ENCODE measurements around the gene CDH15. TPM values are rescaled to one million over a fixed set of nuclear protein-coding genes. Genes with fewer than 3 reads are reported as not detected.

Gene CDH15
- total RNA-seq: not detected in 2 replicates

DNA sequence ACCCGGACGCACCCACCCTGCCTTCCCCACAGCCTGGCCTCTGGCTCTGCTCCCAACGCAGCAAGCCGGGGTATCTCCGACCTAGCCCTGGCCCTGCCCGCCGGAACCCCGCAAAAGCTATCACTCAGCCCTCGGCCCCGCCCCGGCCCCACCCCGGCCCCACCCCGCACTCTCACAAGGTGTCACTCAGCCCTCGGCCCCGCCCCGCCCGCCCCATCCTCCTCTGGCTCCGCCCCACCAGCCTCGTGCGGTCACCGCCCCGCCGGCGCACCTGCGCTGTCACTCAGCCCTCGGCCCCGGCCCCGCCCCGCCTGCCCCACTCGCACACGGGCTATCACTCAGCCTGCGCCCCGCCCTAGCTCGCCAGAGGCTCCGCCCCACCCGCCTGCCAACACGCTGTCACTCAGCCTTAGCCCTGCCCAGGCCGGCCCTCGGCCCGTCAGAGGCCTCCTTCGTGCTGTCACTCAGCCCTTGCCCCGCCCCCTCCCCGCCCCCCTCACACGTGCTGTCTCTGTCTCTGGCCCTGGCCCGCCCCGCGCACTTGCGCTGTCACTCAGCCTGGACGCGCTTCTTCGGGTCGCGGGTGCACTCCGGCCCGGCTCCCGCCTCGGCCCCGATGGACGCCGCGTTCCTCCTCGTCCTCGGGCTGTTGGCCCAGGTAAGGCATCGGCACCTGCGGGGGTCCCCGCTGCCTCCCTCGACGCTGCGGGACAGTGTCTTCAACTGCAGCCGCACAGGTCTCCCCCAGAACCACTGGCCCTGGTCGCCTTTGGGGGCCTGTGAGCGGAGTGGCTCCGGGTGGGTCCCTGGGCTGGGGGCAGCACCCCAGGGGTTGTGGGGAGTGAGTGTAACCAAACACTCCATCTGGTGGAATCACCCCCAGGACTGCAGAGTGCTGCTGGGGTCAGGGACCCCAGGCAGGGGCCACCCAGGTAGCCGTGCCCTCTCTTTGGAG lies at the start of gene CDH15:
Gene CDH15 (plus strand): TSS at position 533 of the 955 bp plus-strand sequence. CDS start 84 bp downstream, at position 617.
- intact Hi-C loops (cut with micrococcal nuclease): loop anchor here (1.0 to 2.0 kb wide), 2 partner anchors 21 to 45 kb away; partner anchors contain the start of gene ZNF778

DNA sequence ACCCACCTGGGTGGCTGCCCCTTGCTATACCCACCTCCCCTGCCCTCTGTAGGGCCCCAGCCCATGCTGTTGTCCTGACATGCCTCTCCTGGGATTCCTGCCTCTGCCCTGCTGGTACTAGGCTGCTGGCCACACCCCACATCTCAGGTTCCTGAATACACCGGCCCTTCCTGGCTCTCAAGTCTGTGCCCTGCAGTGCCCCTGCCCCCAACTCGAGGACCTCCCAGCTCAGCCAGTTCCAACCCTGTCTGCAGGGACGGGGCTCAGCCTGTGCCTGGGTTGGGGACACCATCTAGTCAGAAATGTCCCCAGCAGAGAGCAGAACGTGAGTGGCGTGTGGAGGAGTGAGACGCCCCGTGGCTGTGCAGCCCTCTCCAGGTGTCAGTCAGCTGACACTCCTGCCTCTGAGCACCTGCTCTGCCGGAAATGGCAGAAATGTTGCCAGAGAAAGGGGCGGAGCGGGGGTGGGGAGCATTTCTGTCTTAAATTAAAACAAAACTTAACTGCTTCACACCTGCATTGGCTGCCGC lies 49.2 kb upstream of the CDH15 start:
- H3K4me3 Mint-ChIP-seq (ENCODE audit: low read depth): no peak overlapping the region
- H3K36me3 Mint-ChIP-seq (ENCODE audit: low read depth): peaks cover 69% of the 10 kb centered on the region
- intact Hi-C loops (cut with micrococcal nuclease): no loop called here
- H3K27ac Mint-ChIP-seq: no peak overlapping the region
- DNase-seq (ENCODE audit: low spot score): no peak
- H3K4me1 Mint-ChIP-seq (ENCODE audit: low read depth): peaks cover 2% of the 10 kb centered on the region
- H3K9me3 Mint-ChIP-seq: peaks cover 12% of the 10 kb centered on the region
- no peaks in the 10 kb centered on the region for H3K27me3 Mint-ChIP-seq (ENCODE audit: low read depth)

More for the DNA sequence above, at the start of gene CDH15:
- H3K9me3 Mint-ChIP-seq: no peaks in the 10 kb centered on the region
- H3K27ac Mint-ChIP-seq: no peak within 1 kb of the TSS
- peak within 1 kb of the TSS; percentile 62 for H3K4me3 Mint-ChIP-seq (ENCODE audit: low read depth)
- H3K36me3 Mint-ChIP-seq (ENCODE audit: low read depth): no peaks in the 10 kb centered on the region
- peak; percentile 88 for DNase-seq (ENCODE audit: low spot score)
- peaks cover 4% of the 10 kb centered on the region for H3K4me1 Mint-ChIP-seq (ENCODE audit: low read depth)
- peaks cover 4% of the 10 kb centered on the region for H3K27me3 Mint-ChIP-seq (ENCODE audit: low read depth)

- Mint-ChIP-seq H3K4me3 (ENCODE audit: low read depth) (no peak overlapping the region), H3K27me3 (ENCODE audit: low read depth) (no peaks in the 10 kb centered on the region), H3K4me1 (ENCODE audit: low read depth) (peaks cover 8% of the 10 kb centered on the region), H3K9me3 (peaks cover 12% of the 10 kb centered on the region), H3K27ac (no peak overlapping the region), H3K36me3 (ENCODE audit: low read depth) (peaks cover 64% of the 10 kb centered on the region)
- intact Hi-C loops (cut with micrococcal nuclease): no loop called here
- DNase-seq (ENCODE audit: low spot score): no peak
Observed at GRCh38 chr16:89123001-89123830, 48.3 kb upstream of the CDH15 start.

GRCh38 chr16:89123831-89124100 lies 47.8 kb upstream of the CDH15 start:
- Mint-ChIP-seq H3K9me3 (peaks cover 12% of the 10 kb centered on the region), H3K4me3 (ENCODE audit: low read depth) (no peak overlapping the region), H3K27ac (no peak overlapping the region), H3K27me3 (ENCODE audit: low read depth) (no peaks in the 10 kb centered on the region), H3K36me3 (ENCODE audit: low read depth) (peaks cover 65% of the 10 kb centered on the region), H3K4me1 (ENCODE audit: low read depth) (peaks cover 11% of the 10 kb centered on the region)
- intact Hi-C loops (cut with micrococcal nuclease): no loop called here
- DNase-seq (ENCODE audit: low spot score): no peak

GRCh38 chr16:89129378-89129777 lies 42.2 kb upstream of the CDH15 start:
- H3K36me3 Mint-ChIP-seq (ENCODE audit: low read depth): peaks cover 59% of the 10 kb centered on the region

DNA sequence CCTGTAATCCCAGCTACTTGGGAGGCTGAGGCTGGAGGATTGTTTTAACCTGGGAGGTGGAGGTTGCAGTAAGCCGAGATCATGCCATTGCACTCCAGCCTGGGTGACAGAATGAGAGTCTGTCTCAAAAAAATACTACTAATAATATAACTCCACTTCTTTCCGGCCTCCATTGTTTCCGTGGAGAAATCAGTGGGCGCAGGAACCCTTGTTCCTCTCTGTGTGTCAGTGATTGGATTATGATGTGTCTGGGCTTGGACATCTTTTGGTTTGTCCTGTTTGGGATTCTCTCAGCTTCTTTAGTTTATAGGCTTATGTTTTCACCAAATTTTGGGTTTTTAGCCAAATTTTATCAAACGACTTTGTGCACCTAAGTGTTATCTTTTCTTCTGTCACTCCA lies 41.1 kb upstream of the CDH15 start:
- Mint-ChIP-seq H3K27ac (no peak overlapping the region), H3K36me3 (ENCODE audit: low read depth) (peaks cover 58% of the 10 kb centered on the region), H3K9me3 (peaks cover 7% of the 10 kb centered on the region), H3K4me3 (ENCODE audit: low read depth) (no peak overlapping the region), H3K4me1 (ENCODE audit: low read depth) (peaks cover 9% of the 10 kb centered on the region), H3K27me3 (ENCODE audit: low read depth) (no peaks in the 10 kb centered on the region)
- no peak for DNase-seq (ENCODE audit: low spot score)
- intact Hi-C loops (cut with micrococcal nuclease): no loop called here

More at GRCh38 chr16:89129378-89129777, 42.2 kb upstream of the CDH15 start:
- Mint-ChIP-seq H3K4me1 (ENCODE audit: low read depth) (peaks cover 9% of the 10 kb centered on the region), H3K9me3 (peaks cover 12% of the 10 kb centered on the region), H3K4me3 (ENCODE audit: low read depth) (no peak overlapping the region), H3K27me3 (ENCODE audit: low read depth) (no peaks in the 10 kb centered on the region), H3K27ac (no peak overlapping the region)
- intact Hi-C loops (cut with micrococcal nuclease): no loop called here
- DNase-seq (ENCODE audit: low spot score): no peak

GRCh38 chr16:89131783-89132182 lies 39.8 kb upstream of the CDH15 start:
- H3K4me3 Mint-ChIP-seq (ENCODE audit: low read depth): no peak overlapping the region
- DNase-seq (ENCODE audit: low spot score): no peak
- no peak overlapping the region for H3K27ac Mint-ChIP-seq

GRCh38 chr16:89132194-89133005 lies 39.1 kb upstream of the CDH15 start:
- Mint-ChIP-seq H3K36me3 (ENCODE audit: low read depth) (peaks cover 46% of the 10 kb centered on the region), H3K9me3 (no peaks in the 10 kb centered on the region), H3K4me3 (ENCODE audit: low read depth) (no peak overlapping the region), H3K27me3 (ENCODE audit: low read depth) (no peaks in the 10 kb centered on the region), H3K27ac (no peak overlapping the region), H3K4me1 (ENCODE audit: low read depth) (peaks cover 9% of the 10 kb centered on the region)
- DNase-seq (ENCODE audit: low spot score): no peak
- intact Hi-C loops (cut with micrococcal nuclease): no loop called here

More at GRCh38 chr16:89131783-89132182, 39.8 kb upstream of the CDH15 start:
- peaks cover 47% of the 10 kb centered on the region for H3K36me3 Mint-ChIP-seq (ENCODE audit: low read depth)
- H3K4me1 Mint-ChIP-seq (ENCODE audit: low read depth): peaks cover 9% of the 10 kb centered on the region
- intact Hi-C loops (cut with micrococcal nuclease): no loop called here
- H3K27me3 Mint-ChIP-seq (ENCODE audit: low read depth): no peaks in the 10 kb centered on the region
- no peaks in the 10 kb centered on the region for H3K9me3 Mint-ChIP-seq

DNA sequence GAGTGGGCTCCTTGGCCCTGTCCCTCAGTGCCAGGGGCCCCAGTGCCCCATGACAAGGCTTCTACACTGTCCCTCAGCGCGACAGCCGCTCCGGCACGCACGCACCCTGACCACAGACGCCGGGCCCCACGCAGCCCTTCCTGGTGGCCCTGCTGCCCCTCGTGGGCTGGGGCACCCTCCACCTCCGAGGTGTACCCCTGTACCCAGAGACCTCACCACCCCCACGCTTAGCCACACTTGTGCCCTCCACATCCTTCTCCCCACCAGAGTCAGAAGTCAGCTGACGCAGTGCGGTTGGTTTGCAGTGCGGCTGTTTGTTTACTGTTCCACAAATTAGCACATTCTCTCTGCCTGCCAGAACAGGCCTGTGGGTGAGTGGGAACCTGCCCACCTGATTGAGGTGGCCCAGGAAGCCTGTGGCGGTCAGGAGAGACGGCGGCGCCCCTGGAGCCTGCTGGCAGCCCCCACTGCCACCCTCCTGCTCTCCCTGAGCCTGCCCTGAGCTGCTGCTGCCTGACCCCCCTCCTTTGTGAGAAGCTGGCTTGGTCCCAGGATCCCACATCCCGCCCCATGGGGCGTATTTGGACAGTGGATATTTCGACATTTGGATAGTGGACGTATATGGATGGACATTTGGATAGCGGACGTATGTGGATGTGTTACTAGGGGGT lies 38.0 kb upstream of the CDH15 start:
- Mint-ChIP-seq H3K36me3 (ENCODE audit: low read depth) (peaks cover 44% of the 10 kb centered on the region), H3K4me1 (ENCODE audit: low read depth) (peaks cover 2% of the 10 kb centered on the region), H3K4me3 (ENCODE audit: low read depth) (no peak overlapping the region), H3K27ac (no peak overlapping the region), H3K9me3 (no peaks in the 10 kb centered on the region), H3K27me3 (ENCODE audit: low read depth) (no peaks in the 10 kb centered on the region)
- intact Hi-C loops (cut with micrococcal nuclease): no loop called here
- DNase-seq (ENCODE audit: low spot score): no peak

GRCh38 chr16:89134269-89134668 lies 37.3 kb upstream of the CDH15 start:
- no peaks in the 10 kb centered on the region for H3K27me3 Mint-ChIP-seq (ENCODE audit: low read depth)
- H3K9me3 Mint-ChIP-seq: no peaks in the 10 kb centered on the region
- H3K27ac Mint-ChIP-seq: no peak overlapping the region
- peaks cover 37% of the 10 kb centered on the region for H3K36me3 Mint-ChIP-seq (ENCODE audit: low read depth)
- H3K4me3 Mint-ChIP-seq (ENCODE audit: low read depth): no peak overlapping the region
- intact Hi-C loops (cut with micrococcal nuclease): no loop called here
- H3K4me1 Mint-ChIP-seq (ENCODE audit: low read depth): no peaks in the 10 kb centered on the region
- no peak for DNase-seq (ENCODE audit: low spot score)

DNA sequence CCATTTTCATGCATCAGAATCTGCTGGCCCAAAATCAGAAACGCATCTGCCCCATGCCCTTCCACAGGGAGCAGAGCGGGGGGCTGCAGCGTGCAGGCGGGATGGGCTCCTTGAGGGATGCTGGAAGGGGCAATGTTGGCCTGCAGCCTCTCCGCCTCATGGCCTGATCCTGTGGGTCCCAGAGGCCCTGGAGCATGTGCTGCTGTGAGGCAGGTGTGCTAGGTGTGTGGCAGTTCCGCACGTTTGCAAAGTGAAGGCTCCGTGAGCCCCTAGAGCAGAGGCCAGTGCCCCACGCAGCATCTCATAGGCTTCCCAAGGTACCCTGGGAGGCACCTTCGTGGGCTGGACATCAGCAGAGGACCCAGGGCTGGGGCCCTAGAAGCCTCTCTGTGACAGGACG lies 36.4 kb upstream of the CDH15 start:
- intact Hi-C loops (cut with micrococcal nuclease): no loop called here
- no peak for DNase-seq (ENCODE audit: low spot score)
- H3K27me3 Mint-ChIP-seq (ENCODE audit: low read depth): no peaks in the 10 kb centered on the region
- peaks cover 28% of the 10 kb centered on the region for H3K36me3 Mint-ChIP-seq (ENCODE audit: low read depth)
- no peaks in the 10 kb centered on the region for H3K4me1 Mint-ChIP-seq (ENCODE audit: low read depth)
- no peak overlapping the region for H3K4me3 Mint-ChIP-seq (ENCODE audit: low read depth)
- no peaks in the 10 kb centered on the region for H3K9me3 Mint-ChIP-seq
- no peak overlapping the region for H3K27ac Mint-ChIP-seq
